AG10803 (cell line): ENCODE measurements around the gene ZCCHC2.

ENCODE experiments used
- DNase-seq: peaks from one replicate; pipeline ENCODE4 v3.0.0; 2010; ENCODE audit warnings: low read depth
- H3K4me3 ChIP-seq: 2 replicates; pipeline ENCODE4 v1.5.1; 2011; ENCODE audit warnings: mild to moderate bottlenecking, low read length, control low read depth
- TF ChIP-seq, protein P1 (sequence below): conservative IDR thresholded peaks from 2 replicates; pipeline ENCODE4 v1.5.1; 2011; ENCODE audit warnings: mild to moderate bottlenecking, low read length, control low read depth, inconsistent platforms

ZCCHC2 gene

DNA sequence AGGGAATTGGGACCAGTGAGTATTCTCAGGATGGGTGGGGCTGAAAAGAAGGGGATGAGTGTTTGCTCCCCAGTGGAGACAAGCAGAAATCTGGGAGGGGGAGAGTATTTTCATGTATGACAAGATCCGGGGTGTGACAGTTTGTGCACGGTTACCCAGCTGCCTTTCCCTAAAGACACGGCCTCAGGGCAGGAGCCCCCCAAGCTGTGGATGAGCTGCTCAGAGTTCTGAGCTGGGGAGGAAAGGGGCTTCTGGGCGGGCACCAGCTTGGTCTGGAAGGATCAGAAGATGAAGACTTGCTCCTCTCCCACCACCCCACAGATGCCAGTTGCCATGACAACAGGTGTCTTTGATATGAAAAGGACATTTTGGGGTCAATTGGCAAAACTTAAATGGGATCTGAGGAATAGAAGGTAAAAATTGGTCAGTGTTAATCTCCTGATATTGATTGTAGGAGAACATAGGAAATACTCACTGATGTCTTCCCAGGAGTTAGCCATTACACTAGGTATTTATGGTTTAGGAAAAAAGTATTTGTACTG, 29.2 kb downstream of the ZCCHC2 start:
- no peak overlapping the region for H3K4me3 ChIP-seq
- TF ChIP-seq, protein P1, sequence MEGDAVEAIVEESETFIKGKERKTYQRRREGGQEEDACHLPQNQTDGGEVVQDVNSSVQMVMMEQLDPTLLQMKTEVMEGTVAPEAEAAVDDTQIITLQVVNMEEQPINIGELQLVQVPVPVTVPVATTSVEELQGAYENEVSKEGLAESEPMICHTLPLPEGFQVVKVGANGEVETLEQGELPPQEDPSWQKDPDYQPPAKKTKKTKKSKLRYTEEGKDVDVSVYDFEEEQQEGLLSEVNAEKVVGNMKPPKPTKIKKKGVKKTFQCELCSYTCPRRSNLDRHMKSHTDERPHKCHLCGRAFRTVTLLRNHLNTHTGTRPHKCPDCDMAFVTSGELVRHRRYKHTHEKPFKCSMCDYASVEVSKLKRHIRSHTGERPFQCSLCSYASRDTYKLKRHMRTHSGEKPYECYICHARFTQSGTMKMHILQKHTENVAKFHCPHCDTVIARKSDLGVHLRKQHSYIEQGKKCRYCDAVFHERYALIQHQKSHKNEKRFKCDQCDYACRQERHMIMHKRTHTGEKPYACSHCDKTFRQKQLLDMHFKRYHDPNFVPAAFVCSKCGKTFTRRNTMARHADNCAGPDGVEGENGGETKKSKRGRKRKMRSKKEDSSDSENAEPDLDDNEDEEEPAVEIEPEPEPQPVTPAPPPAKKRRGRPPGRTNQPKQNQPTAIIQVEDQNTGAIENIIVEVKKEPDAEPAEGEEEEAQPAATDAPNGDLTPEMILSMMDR: no peak
- no peak for DNase-seq

DNA sequence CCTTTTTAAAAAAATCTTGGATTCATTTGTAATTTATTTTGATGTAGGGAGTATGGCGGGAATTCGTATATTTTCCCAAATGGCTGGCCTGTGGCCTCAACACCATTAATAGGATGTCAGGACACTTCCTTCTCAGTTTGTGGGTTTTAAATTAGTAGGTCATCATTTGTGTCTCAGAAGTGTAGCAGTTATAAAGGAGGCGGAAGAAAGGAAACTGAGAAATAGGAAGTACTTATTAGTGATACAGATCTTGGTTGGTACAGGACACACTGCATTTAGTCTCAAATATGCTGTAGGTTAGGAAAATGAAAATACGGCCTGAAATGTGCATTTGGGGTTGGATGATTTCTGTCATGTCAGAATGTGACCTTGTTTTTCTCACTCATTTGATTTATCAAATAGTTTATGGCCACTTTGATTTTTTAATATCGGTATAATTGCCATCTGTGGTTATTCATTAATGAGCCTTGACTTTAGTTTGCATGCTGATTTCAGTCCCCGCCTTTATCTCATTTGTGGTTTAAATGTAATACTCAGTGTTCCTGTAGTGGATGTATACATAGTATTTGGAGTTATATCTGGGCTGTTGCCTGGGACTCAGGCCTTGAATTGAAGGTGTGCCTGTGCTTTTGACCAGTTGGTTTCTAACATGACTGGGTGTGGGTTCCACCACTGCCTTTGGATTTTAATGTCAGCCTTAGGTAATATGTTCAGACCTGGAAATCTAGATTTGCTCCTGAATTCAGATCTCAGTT, 31.4 kb downstream of the ZCCHC2 start:
- H3K4me3 ChIP-seq: no peak overlapping the region
- TF ChIP-seq, protein P1: no peak
- no peak for DNase-seq

DNA sequence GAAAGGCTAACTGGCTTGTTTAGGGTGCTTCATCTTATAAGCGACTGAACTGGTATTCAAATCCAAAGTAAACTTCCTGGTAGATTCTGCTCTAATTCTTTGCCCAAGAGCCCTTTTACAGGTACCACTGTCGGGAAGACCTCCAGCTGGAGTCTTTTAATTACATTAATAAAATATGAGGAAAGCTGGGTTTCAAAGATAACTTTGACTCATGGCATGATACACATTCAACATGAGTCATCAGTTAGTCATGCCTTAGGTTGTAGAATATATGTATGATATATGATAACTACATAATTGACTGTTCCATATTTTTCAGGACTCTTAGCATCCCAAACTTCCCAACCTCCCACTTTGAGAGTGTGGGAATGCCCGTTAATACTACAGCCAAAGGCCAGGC, 32.3 kb downstream of the ZCCHC2 start:
- no peak overlapping the region for H3K4me3 ChIP-seq
- DNase-seq: no peak
- TF ChIP-seq, protein P1: no peak

DNA sequence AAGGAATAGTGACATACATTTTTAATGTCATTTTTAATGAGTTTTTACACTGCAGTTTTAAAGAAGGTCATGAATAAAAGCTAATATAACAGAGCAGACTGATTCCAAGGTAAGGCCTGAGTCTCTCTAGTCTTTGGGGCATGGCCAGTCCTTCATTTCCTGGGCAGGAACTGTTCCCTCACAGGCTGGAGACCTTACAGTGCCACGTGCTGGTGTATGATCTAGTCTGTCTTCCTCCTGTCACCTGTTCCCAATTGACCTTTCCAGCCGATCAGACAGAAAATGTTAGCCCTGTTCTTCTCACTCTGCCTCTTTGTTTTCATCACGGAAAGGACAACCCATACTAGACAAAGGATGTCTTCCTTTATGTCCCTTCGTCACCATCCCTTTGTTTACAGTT, 33.6 kb downstream of the ZCCHC2 start:
- DNase-seq: no peak
- TF ChIP-seq, protein P1: no peak
- H3K4me3 ChIP-seq: no peak overlapping the region

DNA sequence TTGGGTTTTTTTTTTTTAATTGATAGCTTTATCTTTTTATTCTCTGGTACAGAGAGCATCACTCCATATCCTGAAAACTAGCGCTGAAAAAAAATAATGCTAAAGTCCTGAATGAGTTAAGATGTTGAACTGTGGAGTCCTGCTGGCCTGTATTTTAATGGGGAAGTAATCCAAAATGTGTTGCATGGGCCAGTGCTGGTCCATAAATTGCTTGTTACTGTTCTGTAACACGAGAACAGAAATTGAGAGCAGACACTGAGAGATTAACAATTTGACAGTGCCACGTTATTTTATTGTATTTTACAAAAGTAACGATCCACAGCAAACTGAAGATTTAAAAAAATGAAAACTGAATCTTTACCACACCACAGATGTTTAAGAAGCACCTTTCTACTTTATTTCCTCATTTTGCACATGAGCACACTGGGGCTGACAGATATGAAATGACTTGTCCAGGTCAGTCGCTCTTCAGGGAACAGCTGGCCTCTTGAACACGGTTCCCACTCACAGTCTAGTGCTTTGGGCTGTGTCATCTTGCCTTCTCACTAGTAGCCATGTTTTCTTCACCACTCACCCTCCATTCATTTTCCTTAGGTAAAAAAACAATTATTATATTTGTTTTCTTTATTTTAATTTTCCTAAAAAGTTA, 35.3 kb downstream of the ZCCHC2 start:
- no peak overlapping the region for H3K4me3 ChIP-seq
- TF ChIP-seq, protein P1: no peak
- DNase-seq: no peak

DNA sequence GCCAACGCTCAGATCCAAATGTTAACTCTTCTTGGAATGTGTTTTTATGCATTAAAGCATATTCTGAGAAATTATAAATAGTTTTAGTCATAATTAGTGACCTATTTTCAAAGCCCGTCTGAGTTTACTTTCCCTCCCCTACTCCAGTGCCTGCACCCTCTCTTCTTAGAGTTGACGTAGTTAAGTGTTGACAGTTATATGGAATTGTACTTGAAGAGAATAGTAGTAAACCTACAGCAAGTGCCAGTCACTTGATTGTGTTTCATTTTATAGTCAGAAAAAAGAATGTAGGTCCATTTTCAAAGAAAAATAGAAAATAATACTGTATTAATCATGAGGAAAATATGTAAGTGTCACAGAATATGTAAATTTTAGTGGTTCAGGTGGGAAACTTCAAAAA, 41.2 kb downstream of the ZCCHC2 start:
- DNase-seq: no peak
- no peak overlapping the region for H3K4me3 ChIP-seq
- TF ChIP-seq, protein P1: no peak

DNA sequence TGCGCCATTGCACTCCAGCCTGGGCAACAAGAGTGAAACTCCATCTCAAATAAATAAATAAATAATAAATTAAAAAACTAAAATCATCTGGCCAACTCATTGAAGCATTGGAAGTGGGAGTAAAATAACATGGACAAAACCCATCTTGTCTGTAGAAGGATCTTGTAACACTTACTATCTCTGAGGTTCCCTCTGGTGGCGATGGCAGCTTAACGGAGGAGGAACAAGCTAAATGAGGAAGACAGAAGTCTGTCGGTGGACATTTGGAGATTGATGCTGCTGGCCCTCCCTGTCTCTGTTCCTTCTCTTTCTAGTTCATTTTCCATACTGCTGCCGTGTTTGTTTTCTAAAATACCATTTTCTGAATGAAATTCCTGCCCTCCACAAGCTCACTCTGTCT, 43.4 kb downstream of the ZCCHC2 start:
- no peak overlapping the region for H3K4me3 ChIP-seq
- peak; percentile 36 for DNase-seq
- TF ChIP-seq, protein P1: peak; percentile 40
